Fibroblast of pulmonary artery (primary cell): ENCODE data around the gene POLA1.
A peak's percentile ranks its signal among the peaks of the same experiment; 100 is the strongest.

ENCODE experiments used
- DNase-seq: peaks from one replicate; pipeline ENCODE4 v3.0.0-alpha.2; 2010; ENCODE audit warnings: low read depth
- H3K4me3 ChIP-seq: replicated peaks from 2 replicates; pipeline ENCODE4 v1.5.1; 2011; ENCODE audit warnings: low read depth, mild to moderate bottlenecking, control low read depth, low read length, moderate library complexity
- CTCF ChIP-seq: IDR thresholded peaks from 2 replicates; pipeline ENCODE4 v1.5.1; 2011; ENCODE audit warnings: mild to moderate bottlenecking, control low read depth, low read length, inconsistent platforms; ENCODE audit errors: missing control alignments

Gene POLA1

GRCh38 chrX:24657671-24658386 is 35.9 kb upstream of the POLA1 start:
- no peak for DNase-seq
- H3K4me3 ChIP-seq = no peak overlapping the region
- TF ChIP-seq CTCF = no peak

- DNase-seq = peak; percentile 25
- no peak for TF ChIP-seq CTCF
- no peak overlapping the region for H3K4me3 ChIP-seq
Measured at GRCh38 chrX:24658421-24658820, 35.3 kb upstream of the POLA1 start.

GRCh38 chrX:24659106-24659505 is 34.6 kb upstream of the POLA1 start:
- no peak for TF ChIP-seq CTCF

GRCh38 chrX:24659646-24660045 is 34.1 kb upstream of the POLA1 start:
- no peak for DNase-seq
- no peak for TF ChIP-seq CTCF
- no peak overlapping the region for H3K4me3 ChIP-seq

More at GRCh38 chrX:24659106-24659505, 34.6 kb upstream of the POLA1 start:
- no peak overlapping the region for H3K4me3 ChIP-seq
- DNase-seq = no peak

DNA sequence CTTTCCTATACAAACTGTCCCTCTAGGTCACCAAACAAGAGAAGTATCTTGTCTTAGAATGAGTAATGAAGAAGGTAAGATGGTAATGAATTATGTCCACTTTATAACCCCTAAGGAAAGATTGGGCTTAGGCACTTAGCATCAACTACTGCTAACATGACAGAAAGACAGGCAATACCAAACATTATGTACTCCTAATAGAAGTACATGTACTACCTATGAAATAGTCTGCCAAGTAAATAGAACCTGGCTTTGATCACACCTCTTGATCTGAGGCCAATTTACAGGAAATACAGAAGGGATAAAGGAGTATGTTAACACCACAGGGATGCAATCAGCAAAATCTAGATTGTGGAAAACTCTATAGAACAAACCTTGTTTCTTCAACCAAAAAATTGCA is 32.4 kb upstream of the POLA1 start:
- DNase-seq = no peak
- no peak for TF ChIP-seq CTCF
- H3K4me3 ChIP-seq = no peak overlapping the region

GRCh38 chrX:24662352-24662751 is 31.4 kb upstream of the POLA1 start:
- no peak for DNase-seq
- H3K4me3 ChIP-seq = no peak overlapping the region
- TF ChIP-seq CTCF = no peak

- TF ChIP-seq CTCF = no peak
- peak; percentile 71 for DNase-seq
- H3K4me3 ChIP-seq = no peak overlapping the region
Measured at GRCh38 chrX:24668111-24668510, 25.6 kb upstream of the POLA1 start.
